Rectal smooth muscle tissue (tissue), 1 donor: Measurements from ENCODE around the gene GDPD5.
"Not testable (repeated sequence)": the region's sequence is repeated elsewhere in the genome, so short reads cannot be mapped to it uniquely, and the experiment has no call there.

Experiments
- H3K27ac ChIP-seq: one replicate; pipeline ENCODE4 v1.7.0; 2013; ENCODE audit warnings: low read depth, low read length, inconsistent platforms
- H3K27me3 ChIP-seq: one replicate; pipeline ENCODE4 v1.7.0; 2013; ENCODE audit warnings: low read length; ENCODE audit not compliant: control insufficient read depth, insufficient read depth
- H3K36me3 ChIP-seq: one replicate; pipeline ENCODE4 v1.7.0; 2013; ENCODE audit warnings: low read length; ENCODE audit not compliant: control insufficient read depth, insufficient read depth
- H3K4me1 ChIP-seq: one replicate; pipeline ENCODE4 v1.7.0; 2013; ENCODE audit warnings: low read length; ENCODE audit not compliant: control insufficient read depth, insufficient read depth
- H3K4me3 ChIP-seq: one replicate; pipeline ENCODE4 v1.7.0; 2013; ENCODE audit warnings: low read length
- H3K9ac ChIP-seq: one replicate; pipeline ENCODE4 v1.7.0; 2013; ENCODE audit warnings: low read length

The GDPD5 gene

GRCh38 chr11:75422248-75423231, 103.2 kb downstream of the GDPD5 start:
- H3K4me1 ChIP-seq = no peaks in the 10 kb centered on the region
- H3K9ac ChIP-seq = no peak overlapping the region
- H3K27me3 ChIP-seq = no peaks in the 10 kb centered on the region
- no peaks in the 10 kb centered on the region for H3K36me3 ChIP-seq
- H3K4me3 ChIP-seq = no peak overlapping the region
- H3K27ac ChIP-seq = no peak overlapping the region

GRCh38 chr11:75421902-75422247, 103.9 kb downstream of the GDPD5 start:
- H3K4me1 ChIP-seq = no peaks in the 10 kb centered on the region
- no peak overlapping the region for H3K4me3 ChIP-seq
- no peak overlapping the region for H3K27ac ChIP-seq
- no peaks in the 10 kb centered on the region for H3K27me3 ChIP-seq
- no peak overlapping the region for H3K9ac ChIP-seq
- no peaks in the 10 kb centered on the region for H3K36me3 ChIP-seq

- Histone ChIP-seq H3K27ac (no peak overlapping the region), H3K9ac (no peak overlapping the region)
These were observed 104.6 kb downstream of the GDPD5 start for GRCh38 chr11:75421035-75421602.

GRCh38 chr11:75420224-75421034, 105.3 kb downstream of the GDPD5 start:
- Histone ChIP-seq H3K27ac (no peak overlapping the region), H3K9ac (no peak overlapping the region), H3K36me3 (no peaks in the 10 kb centered on the region), H3K4me1 (no peaks in the 10 kb centered on the region), H3K4me3 (no peak overlapping the region), H3K27me3 (no peaks in the 10 kb centered on the region)

More at GRCh38 chr11:75421035-75421602, 104.6 kb downstream of the GDPD5 start:
- H3K36me3 ChIP-seq = no peaks in the 10 kb centered on the region
- H3K4me1 ChIP-seq = no peaks in the 10 kb centered on the region
- H3K27me3 ChIP-seq = no peaks in the 10 kb centered on the region
- H3K4me3 ChIP-seq = no peak overlapping the region

- Histone ChIP-seq H3K36me3 (peaks cover 9% of the 10 kb centered on the region), H3K27me3 (no peaks in the 10 kb centered on the region), H3K27ac (no peak overlapping the region), H3K9ac (no peak overlapping the region), H3K4me3 (no peak overlapping the region), H3K4me1 (no peaks in the 10 kb centered on the region)
These were observed 111.9 kb downstream of the GDPD5 start for GRCh38 chr11:75413864-75414263.

- not testable (repeated sequence) for H3K9ac ChIP-seq, H3K27ac ChIP-seq, H3K4me3 ChIP-seq, H3K36me3 ChIP-seq, H3K27me3 ChIP-seq, H3K4me1 ChIP-seq
These were observed 112.6 kb downstream of the GDPD5 start for GRCh38 chr11:75413146-75413545.

- peaks cover 20% of the 10 kb centered on the region for H3K36me3 ChIP-seq
- H3K27ac ChIP-seq, H3K9ac ChIP-seq, H3K27me3 ChIP-seq, H3K4me3 ChIP-seq, H3K4me1 ChIP-seq: not testable (repeated sequence)
These were observed 115.8 kb downstream of the GDPD5 start for GRCh38 chr11:75409971-75410370.

- Histone ChIP-seq H3K4me1 (no peaks in the 10 kb centered on the region), H3K27me3 (no peaks in the 10 kb centered on the region), H3K9ac (no peak overlapping the region), H3K4me3 (no peak overlapping the region), H3K36me3 (peaks cover 24% of the 10 kb centered on the region), H3K27ac (no peak overlapping the region)
These were observed 116.9 kb downstream of the GDPD5 start for GRCh38 chr11:75408957-75409219.

- no peak overlapping the region for H3K27ac ChIP-seq
- peaks cover 32% of the 10 kb centered on the region for H3K36me3 ChIP-seq
- no peaks in the 10 kb centered on the region for H3K27me3 ChIP-seq
- no peak overlapping the region for H3K9ac ChIP-seq
- no peaks in the 10 kb centered on the region for H3K4me1 ChIP-seq
- no peak overlapping the region for H3K4me3 ChIP-seq
These were observed 119.4 kb downstream of the GDPD5 start for GRCh38 chr11:75406338-75406777.

GRCh38 chr11:75403983-75404658, 121.6 kb downstream of the GDPD5 start:
- Histone ChIP-seq H3K9ac (no peak overlapping the region), H3K36me3 (peaks cover 32% of the 10 kb centered on the region), H3K4me3 (no peak overlapping the region), H3K27me3 (no peaks in the 10 kb centered on the region), H3K27ac (no peak overlapping the region), H3K4me1 (peaks cover 6% of the 10 kb centered on the region)

- Histone ChIP-seq H3K4me3 (no peak overlapping the region), H3K36me3 (peaks cover 32% of the 10 kb centered on the region), H3K27me3 (no peaks in the 10 kb centered on the region), H3K27ac (no peak overlapping the region), H3K9ac (no peak overlapping the region), H3K4me1 (peaks cover 6% of the 10 kb centered on the region)
These were observed 122.7 kb downstream of the GDPD5 start for GRCh38 chr11:75403037-75403436.
